HK-2 (cell line): ENCODE results near the gene COQ10A.
"Not testable (repeated sequence)": the region's sequence is repeated elsewhere in the genome, so short reads cannot be mapped to it uniquely, and the experiment has no call there.

ENCODE experiments used
- DNase-seq: peaks from one replicate; pipeline ENCODE4 v3.0.0-alpha.2; 2018; ENCODE audit not compliant: unreplicated experiment

The COQ10A gene

GRCh38 chr12:56243731-56244181 lies 23.0 kb upstream of the COQ10A start:
- no peak for DNase-seq

DNA sequence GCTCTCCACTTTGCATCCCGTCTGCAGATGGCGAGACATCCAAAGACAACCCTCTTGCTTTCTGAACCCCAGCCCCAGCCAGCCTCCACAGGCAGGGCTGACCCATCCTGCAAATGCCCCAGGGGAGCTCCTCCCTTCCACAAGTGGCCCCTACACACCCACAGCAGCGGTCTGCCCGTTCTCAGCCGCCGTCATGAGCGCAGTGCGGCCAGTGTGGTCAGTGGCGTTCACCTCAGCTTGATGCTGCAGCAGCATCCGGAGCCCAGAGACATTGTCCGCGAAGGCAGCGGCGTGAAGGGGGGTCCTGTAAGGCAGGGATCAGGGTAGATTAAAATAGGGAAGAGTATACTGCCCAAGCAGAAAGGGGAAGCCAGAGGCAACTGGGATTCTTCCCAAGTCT lies 22.2 kb upstream of the COQ10A start:
- no peak for DNase-seq

GRCh38 chr12:56247923-56248322 lies 18.8 kb upstream of the COQ10A start:
- no peak for DNase-seq

- no peak for DNase-seq
These were observed 18.0 kb upstream of the COQ10A start for GRCh38 chr12:56248711-56249110.

- DNase-seq = no peak
These were observed 14.1 kb upstream of the COQ10A start for GRCh38 chr12:56252649-56253048.

DNA sequence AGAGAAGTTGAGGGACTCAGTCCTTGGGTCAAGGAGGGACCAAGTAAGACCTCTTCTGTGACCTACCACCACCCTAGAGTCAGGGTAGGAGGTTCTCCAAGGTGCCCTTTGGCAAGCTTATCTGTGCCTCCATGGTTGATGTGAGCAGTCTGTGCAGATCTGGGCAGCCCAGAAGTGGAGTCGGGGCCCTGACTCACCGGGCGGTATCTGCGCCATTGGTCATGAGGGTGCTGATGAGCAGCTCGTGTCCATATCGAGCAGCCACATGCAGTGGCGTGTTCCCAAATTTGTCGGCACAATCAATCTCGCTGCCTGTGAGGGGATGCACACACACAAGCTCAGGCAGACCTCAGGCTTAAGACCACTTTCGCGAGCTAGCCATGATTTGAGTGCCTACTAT lies 13.7 kb upstream of the COQ10A start:
- no peak for DNase-seq

- DNase-seq = no peak
These were observed 11.1 kb upstream of the COQ10A start for GRCh38 chr12:56255671-56256070.

DNA sequence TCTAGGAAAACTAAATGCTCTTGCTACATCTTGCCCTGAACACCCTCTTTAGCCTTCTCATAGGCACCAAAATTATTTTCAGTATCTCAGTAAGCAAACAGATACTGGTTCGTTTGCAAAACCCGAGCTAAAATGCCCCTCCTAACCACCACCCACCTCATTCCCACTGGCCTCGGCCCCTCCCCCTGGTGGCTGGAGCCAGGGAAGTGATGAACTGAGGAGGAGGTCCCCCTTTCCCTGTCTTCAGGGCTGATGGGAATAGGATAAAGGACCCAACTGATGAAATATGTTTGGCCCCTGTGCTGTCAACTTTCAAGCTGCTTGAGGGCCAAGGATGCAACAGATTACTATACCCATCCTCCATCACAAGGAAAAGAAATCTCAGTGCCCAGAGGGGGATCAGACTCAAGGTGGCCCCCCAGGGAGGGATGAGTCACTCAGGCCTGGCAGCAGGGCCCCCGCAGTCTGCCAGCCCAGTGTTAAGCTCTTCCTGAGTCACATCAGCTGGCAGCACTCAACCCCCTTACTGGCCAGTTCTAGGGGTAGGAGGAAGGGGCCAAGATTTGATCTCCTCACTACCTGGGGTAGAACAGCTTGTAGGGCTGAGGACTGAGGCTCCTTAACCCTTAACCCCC lies 10.3 kb upstream of the COQ10A start:
- no peak for DNase-seq

DNA sequence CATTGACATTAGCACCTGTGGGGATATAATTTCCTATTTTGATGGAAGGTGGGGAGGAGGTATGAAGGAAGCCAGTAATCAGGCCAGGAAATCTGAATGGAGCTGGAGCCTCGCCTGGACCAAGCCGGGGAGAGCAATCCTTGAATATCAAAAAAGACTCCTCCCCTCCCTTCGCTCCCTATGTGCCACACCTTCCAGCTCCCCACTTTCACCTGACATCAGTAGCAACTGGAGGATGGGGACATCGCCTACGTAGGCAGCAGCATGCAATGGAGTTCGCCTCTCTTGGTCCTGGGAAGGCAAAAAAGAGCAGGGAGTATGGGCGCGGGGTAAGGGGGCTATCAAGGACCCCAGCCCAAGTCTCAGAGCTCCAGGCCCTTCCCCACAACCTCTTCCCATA lies 9.7 kb upstream of the COQ10A start:
- DNase-seq = no peak

DNA sequence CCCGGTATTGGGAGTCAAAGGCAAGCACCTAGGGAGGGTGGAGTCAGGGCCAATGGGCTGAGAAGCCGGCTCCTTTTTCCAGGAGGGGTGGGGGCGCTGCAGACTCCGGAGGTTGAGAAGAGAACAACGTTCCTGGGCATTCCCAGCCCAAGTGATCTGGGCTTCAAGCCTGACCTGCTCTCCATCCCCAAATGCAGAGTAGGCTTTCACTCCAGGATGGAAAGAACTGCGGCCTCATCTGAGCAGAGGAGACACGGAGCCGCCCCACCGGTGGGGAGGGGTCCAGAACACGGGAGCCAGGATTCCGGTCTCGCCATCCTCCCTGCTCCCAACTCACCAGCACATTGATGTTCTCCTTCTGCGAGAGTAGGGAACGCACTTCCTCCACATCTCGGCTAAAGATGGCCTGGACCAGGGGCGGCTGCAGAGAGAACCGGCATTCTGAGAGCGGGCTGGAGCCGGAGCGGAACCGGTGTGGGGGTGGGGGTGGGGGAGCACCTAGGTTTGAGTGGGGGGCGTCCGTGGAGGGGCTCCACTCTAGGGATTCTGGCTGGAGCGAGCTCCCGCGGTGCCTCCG lies 9.2 kb upstream of the COQ10A start:
- DNase-seq = peak; percentile 56

GRCh38 chr12:56258068-56258819 lies 8.5 kb upstream of the COQ10A start, which contains the start of gene ANKRD52:
Gene ANKRD52 (minus strand): TSS chr12:56258384. CDS start chr12:56258269, 115 bp downstream.
- DNase-seq = peak; percentile 76

GRCh38 chr12:56258820-56259183 lies 7.9 kb upstream of the COQ10A start:
- no peak for DNase-seq

DNA sequence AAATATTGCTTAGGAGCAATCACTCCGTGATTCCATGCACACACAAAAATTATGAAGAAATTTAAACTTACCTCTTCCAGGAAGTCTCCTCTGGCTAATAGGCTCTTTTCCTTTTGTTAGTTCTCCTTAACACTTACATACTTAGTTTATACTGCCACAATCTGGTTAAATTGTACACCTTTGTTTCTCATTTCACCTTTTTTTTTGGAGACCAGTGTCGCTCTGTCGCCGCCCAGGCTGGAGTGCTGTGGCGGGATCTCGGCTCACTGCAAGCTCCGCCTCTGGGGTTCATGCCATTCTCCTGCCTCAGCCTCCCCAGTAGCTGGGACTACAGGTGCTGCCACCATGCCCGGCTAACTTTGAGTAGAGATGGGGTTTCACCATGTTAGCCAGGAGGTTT lies 6.4 kb upstream of the COQ10A start:
- DNase-seq = no peak

- DNase-seq = no peak
These were observed 5.8 kb upstream of the COQ10A start for GRCh38 chr12:56260921-56261320.

- peak; percentile 71 for DNase-seq
These were observed 5.1 kb upstream of the COQ10A start for GRCh38 chr12:56261503-56262232.

GRCh38 chr12:56262955-56263354 lies 3.8 kb upstream of the COQ10A start:
- DNase-seq = not testable (repeated sequence)

- not testable (repeated sequence) for DNase-seq
These were observed 562 bp upstream of the COQ10A start for GRCh38 chr12:56266068-56266692.

DNA sequence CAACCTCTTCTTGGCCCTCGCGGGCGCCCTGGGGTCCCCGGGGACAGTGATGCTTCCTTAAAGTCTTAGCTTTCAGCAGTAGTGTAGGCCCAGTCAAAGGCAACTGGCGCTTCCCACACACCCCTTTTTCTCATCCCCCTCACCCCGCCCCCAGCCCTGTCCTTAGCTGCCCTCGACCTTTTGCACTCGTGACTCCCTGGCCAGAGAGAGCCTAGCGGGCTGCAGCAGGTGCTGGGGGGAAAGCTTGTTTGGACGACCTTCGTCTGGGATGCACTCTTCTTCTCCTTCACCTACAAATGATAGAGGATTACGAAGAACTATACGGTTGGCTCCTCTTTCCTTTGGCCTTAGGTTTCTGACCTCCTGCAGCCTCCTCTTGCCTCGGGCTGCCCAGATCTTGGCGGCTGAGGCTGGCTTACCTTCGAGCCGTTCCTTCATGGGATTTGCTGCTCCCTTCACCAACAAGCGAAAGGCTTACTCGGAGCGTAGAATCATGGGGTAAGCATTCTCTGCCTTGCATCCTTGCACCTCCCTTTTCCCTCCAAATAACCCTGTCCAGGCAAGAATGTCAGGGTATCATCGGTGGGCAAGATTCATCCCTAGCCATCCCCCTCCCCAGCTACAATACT lies 815 bp downstream of the COQ10A start:
- DNase-seq = no peak

DNA sequence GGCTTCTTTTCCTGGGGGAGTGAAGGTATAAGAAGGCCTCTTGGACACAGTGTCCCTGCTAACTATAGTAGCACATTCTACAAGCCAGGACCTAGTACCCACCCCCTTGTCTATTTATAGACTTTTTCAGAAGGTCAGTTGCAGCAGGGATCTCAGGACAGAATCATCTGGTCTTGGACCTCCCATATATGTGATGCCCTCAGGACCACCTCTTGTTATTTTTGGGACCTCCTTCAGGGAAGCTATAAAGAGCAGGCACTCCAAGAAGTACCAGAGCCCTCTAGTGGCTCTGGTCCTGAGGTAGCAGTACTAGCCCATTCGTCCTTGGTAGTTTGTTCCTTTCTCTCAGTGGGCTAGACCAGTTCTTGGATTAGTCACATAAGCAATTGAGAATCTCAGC lies 4.3 kb downstream of the COQ10A start:
- no peak for DNase-seq

GRCh38 chr12:56272468-56272867 lies 5.7 kb downstream of the COQ10A start:
- not testable (repeated sequence) for DNase-seq

DNA sequence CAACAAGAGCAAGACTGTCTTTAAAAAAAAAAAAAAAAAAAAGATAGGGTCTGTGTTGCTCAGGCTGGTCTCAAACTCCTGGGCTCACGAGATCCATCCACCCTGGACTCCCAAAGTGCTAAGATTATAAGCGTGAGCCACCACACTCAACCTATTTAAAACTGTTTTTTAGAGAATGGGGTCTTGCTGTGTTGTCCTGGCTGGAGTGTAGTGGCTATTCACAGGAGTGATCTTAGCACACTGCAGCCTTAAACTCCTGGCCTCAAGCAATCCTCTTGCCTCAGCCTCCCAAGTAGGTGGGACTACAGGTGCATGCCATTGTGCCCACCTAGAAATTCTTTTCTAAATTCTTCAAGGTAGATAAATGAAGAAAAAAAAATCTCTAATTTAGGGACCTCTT lies 7.6 kb downstream of the COQ10A start:
- DNase-seq = no peak
